ENCODE measurements around the gene RAE1. TPM values are rescaled to one million over a fixed set of nuclear protein-coding genes. Genes with fewer than 3 reads are reported as not detected.
"Not testable (repeated sequence)": the region's sequence is repeated elsewhere in the genome, so short reads cannot be mapped to it uniquely, and the experiment has no call there.

RAE1 gene
- total RNA-seq, 2 experiments from 2014 or later = 42.7 to 48.9 TPM

GRCh38 chr20:57350081-57350710 lies 859 bp upstream of the RAE1 start:
- peak overlapping the region; percentile 55 for H3K4me3 Mint-ChIP-seq
- DNase-seq (no peak), ATAC-seq (no peak)
- H3K36me3 Mint-ChIP-seq (ENCODE audit: low read depth) = peaks cover 24% of the 10 kb centered on the region
- CTCF ChIA-PET = interaction anchor here (0.7 to 3.1 kb wide), 9 partner anchors 10 to 870 kb away, joined by 3 to 14 read pairs (median 4); no protein-coding TSS in a partner anchor
- H3K4me1 Mint-ChIP-seq = peaks cover 37% of the 10 kb centered on the region
- H3K27me3 Mint-ChIP-seq = no peaks in the 10 kb centered on the region
- peak overlapping the region; percentile 59 for H3K27ac Mint-ChIP-seq
- no peaks in the 10 kb centered on the region for H3K9me3 Mint-ChIP-seq (ENCODE audit: low read depth)
- POLR2A ChIA-PET = no interaction called here
- intact Hi-C loops (cut with DNase I, micrococcal nuclease) = loop anchor here in 1 of 2 experiments (2.0 to 10.0 kb wide), 3 partner anchors 935 to 1302 kb away; partner anchors contain the start of genes CASS4, RAB22A and STX16

- DNase-seq; POLR2A ChIA-PET; H3K27me3 Mint-ChIP-seq; H3K9me3 Mint-ChIP-seq (ENCODE audit: low read depth); ATAC-seq: not testable (repeated sequence)
- intact Hi-C loops (cut with DNase I, micrococcal nuclease) = loop anchor here (1.0 to 10.0 kb wide), 6 partner anchors 39 to 1302 kb away; partner anchors contain the start of genes CASS4 (in 1 of the 2), RAB22A (in 1 of the 2), RBM38 (in 1 of the 2) and RTF2 (in 1 of the 2)
- Mint-ChIP-seq H3K4me3 (peak overlapping the region; percentile 96), H3K27ac (peak overlapping the region; percentile 89), H3K36me3 (ENCODE audit: low read depth) (peaks cover 27% of the 10 kb centered on the region), H3K4me1 (peaks cover 37% of the 10 kb centered on the region)
- CTCF ChIA-PET = interaction anchor here (0.7 to 1.0 kb wide), 2 partner anchors 82 to 210 kb away, joined by 3 read pairs; no protein-coding TSS in a partner anchor
These were observed 371 bp upstream of the RAE1 start for GRCh38 chr20:57350726-57351041.

GRCh38 chr20:57352305-57352704 lies 1.2 kb downstream of the RAE1 start:
- Mint-ChIP-seq H3K27ac (peak overlapping the region; percentile 89), H3K27me3 (no peaks in the 10 kb centered on the region), H3K4me3 (peak overlapping the region; percentile 96), H3K4me1 (peaks cover 37% of the 10 kb centered on the region), H3K36me3 (ENCODE audit: low read depth) (peaks cover 36% of the 10 kb centered on the region), H3K9me3 (ENCODE audit: low read depth) (no peaks in the 10 kb centered on the region)
- DNase-seq = no peak
- ChIA-PET POLR2A (no interaction called here), CTCF (interaction anchor here (0.9 kb wide), 1 partner anchor 27 kb away, joined by 4 read pairs; no protein-coding TSS in a partner anchor)
- intact Hi-C loops (cut with DNase I, micrococcal nuclease) = loop anchor here in 1 of 2 experiments (5.0 to 10.0 kb wide), 2 partner anchors 938 to 1300 kb away; partner anchors contain the start of genes CASS4 and STX16
- ATAC-seq = no peak

- ChIA-PET CTCF (interaction anchor here (0.6 kb wide), 1 partner anchor 395 kb away, joined by 3 read pairs; no protein-coding TSS in a partner anchor), POLR2A (no interaction called here)
- intact Hi-C loops (cut with DNase I, micrococcal nuclease) = loop anchor here in 1 of 2 experiments (5.0 to 10.0 kb wide), 2 partner anchors 939 to 1299 kb away; partner anchors contain the start of genes CASS4 and STX16
These were observed 2.3 kb downstream of the RAE1 start for GRCh38 chr20:57353351-57353750.

GRCh38 chr20:57361517-57361916 lies 10.5 kb downstream of the RAE1 start:
- Mint-ChIP-seq H3K4me3 (no peak overlapping the region), H3K27ac (no peak overlapping the region), H3K9me3 (ENCODE audit: low read depth) (no peaks in the 10 kb centered on the region), H3K27me3 (no peaks in the 10 kb centered on the region), H3K36me3 (ENCODE audit: low read depth) (peaks cover 22% of the 10 kb centered on the region), H3K4me1 (no peaks in the 10 kb centered on the region)
- intact Hi-C loops (cut with DNase I, micrococcal nuclease) = no loop called here
- ATAC-seq = no peak
- CTCF ChIA-PET = interaction anchor here (1.6 to 2.9 kb wide), 3 partner anchors 8 to 137 kb away, joined by 5 to 16 read pairs (median 5); no protein-coding TSS in a partner anchor
- DNase-seq = no peak
- POLR2A ChIA-PET = no interaction called here

More at GRCh38 chr20:57353351-57353750, 2.3 kb downstream of the RAE1 start:
- Mint-ChIP-seq H3K4me1 (peaks cover 37% of the 10 kb centered on the region), H3K4me3 (peak overlapping the region; percentile 96), H3K9me3 (ENCODE audit: low read depth) (no peaks in the 10 kb centered on the region), H3K27ac (no peak overlapping the region), H3K27me3 (no peaks in the 10 kb centered on the region), H3K36me3 (ENCODE audit: low read depth) (peaks cover 36% of the 10 kb centered on the region)
- DNase-seq = no peak
- ATAC-seq = no peak

GRCh38 chr20:57364451-57364850 lies 13.4 kb downstream of the RAE1 start:
- intact Hi-C loops (cut with DNase I, micrococcal nuclease) = no loop called here
- POLR2A ChIA-PET = no interaction called here
- H3K27ac Mint-ChIP-seq = no peak overlapping the region

GRCh38 chr20:57369596-57369995 lies 18.5 kb downstream of the RAE1 start:
- peaks cover 74% of the 10 kb centered on the region for H3K36me3 Mint-ChIP-seq (ENCODE audit: low read depth)
- ChIA-PET CTCF (interaction anchor here (1.0 to 1.5 kb wide), 4 partner anchors 9 to 37 kb away, joined by 3 to 5 read pairs (median 4); no protein-coding TSS in a partner anchor), POLR2A (no interaction called here)
- peaks cover 16% of the 10 kb centered on the region for H3K4me1 Mint-ChIP-seq
- no peak for DNase-seq
- H3K27me3 Mint-ChIP-seq = no peaks in the 10 kb centered on the region
- no peaks in the 10 kb centered on the region for H3K9me3 Mint-ChIP-seq (ENCODE audit: low read depth)
- peak overlapping the region; percentile 32 for H3K27ac Mint-ChIP-seq
- intact Hi-C loops (cut with DNase I, micrococcal nuclease) = no loop called here
- no peak for ATAC-seq
- H3K4me3 Mint-ChIP-seq = no peak overlapping the region

More at GRCh38 chr20:57364451-57364850, 13.4 kb downstream of the RAE1 start:
- Mint-ChIP-seq H3K4me3 (no peak overlapping the region), H3K27me3 (no peaks in the 10 kb centered on the region), H3K4me1 (no peaks in the 10 kb centered on the region), H3K36me3 (ENCODE audit: low read depth) (peaks cover 40% of the 10 kb centered on the region), H3K9me3 (ENCODE audit: low read depth) (no peaks in the 10 kb centered on the region)
- DNase-seq = no peak
- CTCF ChIA-PET = interaction anchor here (0.9 to 1.9 kb wide), 3 partner anchors 17 to 128 kb away, joined by 3 to 7 read pairs (median 4); no protein-coding TSS in a partner anchor
- no peak for ATAC-seq

- Mint-ChIP-seq H3K27ac (peak overlapping the region; percentile 2), H3K4me1 (peaks cover 19% of the 10 kb centered on the region), H3K9me3 (ENCODE audit: low read depth) (no peaks in the 10 kb centered on the region), H3K27me3 (no peaks in the 10 kb centered on the region), H3K4me3 (no peak overlapping the region), H3K36me3 (ENCODE audit: low read depth) (peaks cover 77% of the 10 kb centered on the region)
- intact Hi-C loops (cut with DNase I, micrococcal nuclease) = no loop called here
- ChIA-PET CTCF (interaction anchor here (1.0 to 1.5 kb wide), 2 partner anchors 9 to 15 kb away, joined by 4 to 5 read pairs; no protein-coding TSS in a partner anchor), POLR2A (no interaction called here)
- ATAC-seq (no peak), DNase-seq (no peak)
These were observed 19.3 kb downstream of the RAE1 start for GRCh38 chr20:57370316-57370715.

- peaks cover 19% of the 10 kb centered on the region for H3K4me1 Mint-ChIP-seq
- H3K36me3 Mint-ChIP-seq (ENCODE audit: low read depth) = peaks cover 78% of the 10 kb centered on the region
- ATAC-seq = no peak
- CTCF ChIA-PET = interaction anchor here (1.2 kb wide), 1 partner anchor 8 kb away, joined by 5 read pairs; no protein-coding TSS in a partner anchor
- POLR2A ChIA-PET = no interaction called here
- H3K4me3 Mint-ChIP-seq = no peak overlapping the region
- DNase-seq = no peak
- peak overlapping the region; percentile 43 for H3K27ac Mint-ChIP-seq
- H3K27me3 Mint-ChIP-seq = no peaks in the 10 kb centered on the region
- intact Hi-C loops (cut with DNase I, micrococcal nuclease) = no loop called here
- H3K9me3 Mint-ChIP-seq (ENCODE audit: low read depth) = no peaks in the 10 kb centered on the region
These were observed 20.3 kb downstream of the RAE1 start for GRCh38 chr20:57371363-57371762.

- no peak overlapping the region for H3K4me3 Mint-ChIP-seq
- ATAC-seq (no peak), DNase-seq (no peak)
- H3K9me3 Mint-ChIP-seq (ENCODE audit: low read depth) = no peaks in the 10 kb centered on the region
- no peak overlapping the region for H3K27ac Mint-ChIP-seq
- H3K36me3 Mint-ChIP-seq (ENCODE audit: low read depth) = peaks cover 76% of the 10 kb centered on the region
- ChIA-PET POLR2A (no interaction called here), CTCF (interaction anchor here (0.7 kb wide), 1 partner anchor 874 kb away, joined by 3 read pairs; no protein-coding TSS in a partner anchor)
- H3K27me3 Mint-ChIP-seq = no peaks in the 10 kb centered on the region
- H3K4me1 Mint-ChIP-seq = peaks cover 19% of the 10 kb centered on the region
- intact Hi-C loops (cut with DNase I, micrococcal nuclease) = no loop called here
These were observed 21.1 kb downstream of the RAE1 start for GRCh38 chr20:57372157-57372556.

- intact Hi-C loops (cut with DNase I, micrococcal nuclease) = no loop called here
- ATAC-seq (no peak), DNase-seq (no peak)
- POLR2A ChIA-PET = no interaction called here
- Mint-ChIP-seq H3K27me3 (no peaks in the 10 kb centered on the region), H3K4me3 (no peak overlapping the region), H3K4me1 (peaks cover 19% of the 10 kb centered on the region), H3K9me3 (ENCODE audit: low read depth) (no peaks in the 10 kb centered on the region), H3K36me3 (ENCODE audit: low read depth) (peaks cover 80% of the 10 kb centered on the region), H3K27ac (no peak overlapping the region)
- CTCF ChIA-PET = interaction anchor here (0.5 to 1.4 kb wide), 5 partner anchors 9 to 1459 kb away, joined by 3 to 4 read pairs (median 3); no protein-coding TSS in a partner anchor
These were observed 21.7 kb downstream of the RAE1 start for GRCh38 chr20:57372581-57373350.

Measured in activated CD4-positive, alpha-beta T cell treated with anti-CD3 and anti-CD28 coated beads for 36 hours (primary cell).